SK-N-SH (cell line): Measurements from ENCODE around the gene ATL1.

ENCODE experiments used
- SIN3A ChIP-seq: IDR thresholded peaks from 2 replicates; pipeline ENCODE4 v1.6.1; 2012; ENCODE audit warnings: low read depth, mild to moderate bottlenecking, low read length, moderate library complexity, borderline replicate concordance
- TAF1 ChIP-seq: IDR thresholded peaks from 2 replicates; pipeline ENCODE4 v1.6.1; 2012; ENCODE audit warnings: low read depth, mild to moderate bottlenecking, low read length, moderate library complexity, borderline replicate concordance
- TCF12 ChIP-seq: IDR thresholded peaks from 2 replicates; pipeline ENCODE4 v1.4.0; 2012
- YY1 ChIP-seq: IDR thresholded peaks from 2 replicates; pipeline ENCODE4 v1.4.0; 2012; ENCODE audit warnings: low read depth, mild to moderate bottlenecking
- TF ChIP-seq, protein P1 (sequence below): fragments of 200-600 bp; sonication (generic); IDR thresholded peaks from 2 replicates; pipeline ENCODE4 v1.6.1; 2017; ENCODE audit warnings: antibody characterized with exemption, mild to moderate bottlenecking, moderate library complexity

DNA sequence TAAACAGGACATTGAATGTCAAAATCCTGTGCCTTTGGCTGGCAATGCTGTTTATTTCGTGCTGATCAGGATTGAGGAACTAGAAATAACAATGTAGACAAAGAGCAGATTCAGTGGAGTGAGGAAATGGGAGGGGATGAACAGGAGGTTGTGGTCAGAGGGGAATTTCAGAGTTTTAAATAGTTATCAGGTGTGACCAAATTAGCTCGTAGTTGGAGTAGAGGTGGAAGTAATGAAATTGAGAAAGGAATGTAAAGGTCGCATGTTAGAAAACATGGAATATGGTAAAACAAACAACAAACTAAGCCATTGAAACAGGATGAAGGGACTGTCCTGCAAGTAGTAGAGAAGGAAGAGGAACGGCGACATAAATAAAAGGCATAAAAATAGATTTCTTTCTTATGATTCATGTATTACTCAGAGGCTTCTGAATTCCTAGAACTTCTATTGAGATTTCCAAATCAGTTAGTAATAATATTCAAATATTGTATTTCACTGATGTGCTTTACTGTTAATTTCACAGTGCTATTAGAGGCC is 117.7 kb downstream of the ATL1 start:
- TF ChIP-seq, protein P1, sequence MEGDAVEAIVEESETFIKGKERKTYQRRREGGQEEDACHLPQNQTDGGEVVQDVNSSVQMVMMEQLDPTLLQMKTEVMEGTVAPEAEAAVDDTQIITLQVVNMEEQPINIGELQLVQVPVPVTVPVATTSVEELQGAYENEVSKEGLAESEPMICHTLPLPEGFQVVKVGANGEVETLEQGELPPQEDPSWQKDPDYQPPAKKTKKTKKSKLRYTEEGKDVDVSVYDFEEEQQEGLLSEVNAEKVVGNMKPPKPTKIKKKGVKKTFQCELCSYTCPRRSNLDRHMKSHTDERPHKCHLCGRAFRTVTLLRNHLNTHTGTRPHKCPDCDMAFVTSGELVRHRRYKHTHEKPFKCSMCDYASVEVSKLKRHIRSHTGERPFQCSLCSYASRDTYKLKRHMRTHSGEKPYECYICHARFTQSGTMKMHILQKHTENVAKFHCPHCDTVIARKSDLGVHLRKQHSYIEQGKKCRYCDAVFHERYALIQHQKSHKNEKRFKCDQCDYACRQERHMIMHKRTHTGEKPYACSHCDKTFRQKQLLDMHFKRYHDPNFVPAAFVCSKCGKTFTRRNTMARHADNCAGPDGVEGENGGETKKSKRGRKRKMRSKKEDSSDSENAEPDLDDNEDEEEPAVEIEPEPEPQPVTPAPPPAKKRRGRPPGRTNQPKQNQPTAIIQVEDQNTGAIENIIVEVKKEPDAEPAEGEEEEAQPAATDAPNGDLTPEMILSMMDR, result no peak
- TF ChIP-seq SIN3A (no peak), TAF1 (0 out of 2 replicates have a peak, but pooled peaks have one; percentile 16), TCF12 (peak; percentile 84), YY1 (no peak)
